ENCODE results near the gene FBRS. TPM values are rescaled to one million over a fixed set of nuclear protein-coding genes. Genes with fewer than 3 reads are reported as not detected.

Gene FBRS
- total and polyA plus RNA-seq, 2 of the 13 experiments (the other 11 are each of a cell fraction or from before 2014, with no cell fraction given), result 13.7 to 16.2 TPM

- TF ChIP-seq, protein P1, sequence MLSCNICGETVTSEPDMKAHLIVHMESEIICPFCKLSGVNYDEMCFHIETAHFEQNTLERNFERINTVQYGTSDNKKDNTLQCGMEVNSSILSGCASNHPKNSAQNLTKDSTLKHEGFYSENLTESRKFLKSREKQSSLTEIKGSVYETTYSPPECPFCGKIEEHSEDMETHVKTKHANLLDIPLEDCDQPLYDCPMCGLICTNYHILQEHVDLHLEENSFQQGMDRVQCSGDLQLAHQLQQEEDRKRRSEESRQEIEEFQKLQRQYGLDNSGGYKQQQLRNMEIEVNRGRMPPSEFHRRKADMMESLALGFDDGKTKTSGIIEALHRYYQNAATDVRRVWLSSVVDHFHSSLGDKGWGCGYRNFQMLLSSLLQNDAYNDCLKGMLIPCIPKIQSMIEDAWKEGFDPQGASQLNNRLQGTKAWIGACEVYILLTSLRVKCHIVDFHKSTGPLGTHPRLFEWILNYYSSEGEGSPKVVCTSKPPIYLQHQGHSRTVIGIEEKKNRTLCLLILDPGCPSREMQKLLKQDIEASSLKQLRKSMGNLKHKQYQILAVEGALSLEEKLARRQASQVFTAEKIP (CRISPR knock-in tag; IDR thresholded peaks at IDR 0.05; ENCODE audit: borderline replicate concordance), result no peak
- TF ChIP-seq ZNF670 (CRISPR knock-in tag; IDR thresholded peaks at IDR 0.05; ENCODE audit: borderline replicate concordance), result peak; percentile 97
- TF ChIP-seq PHB2 (IDR thresholded peaks at IDR 0.05; ENCODE audit: partially characterized antibody), result no peak
- TF ChIP-seq GABPB1 (CRISPR knock-in tag; IDR thresholded peaks at IDR 0.05), result peak; percentile 91
- peak; percentile 95; the same call in 1 of the 2 replicates for TF ChIP-seq FOXO4 (CRISPR knock-in tag; conservative IDR thresholded peaks at IDR 0.05)
- no peak for TF ChIP-seq SRSF9 (IDR thresholded peaks at IDR 0.05; ENCODE audit: borderline replicate concordance, insufficient read depth, low read depth, low read length, poor library complexity, severe bottlenecking)
- peak; percentile 96 for TF ChIP-seq ZNF781 (CRISPR knock-in tag; IDR thresholded peaks at IDR 0.05; ENCODE audit: borderline replicate concordance, not compliant biosample characterization)
- peak; percentile 94 for TF ChIP-seq NAIF1 (CRISPR knock-in tag; IDR thresholded peaks at IDR 0.05; ENCODE audit: borderline replicate concordance)
- no peak for TF ChIP-seq PLSCR1 (CRISPR knock-in tag; IDR thresholded peaks at IDR 0.05; ENCODE audit: borderline replicate concordance)
- TF ChIP-seq ZNF264 (CRISPR knock-in tag; IDR thresholded peaks at IDR 0.05), result peak; percentile 73
- peak; percentile 55 for TF ChIP-seq SOX5 (CRISPR knock-in tag; IDR thresholded peaks at IDR 0.05; ENCODE audit: borderline replicate concordance)
- no peak for TF ChIP-seq HOXA7 (CRISPR knock-in tag; IDR thresholded peaks at IDR 0.05)
- peak; percentile 48 for TF ChIP-seq GABPA (IDR thresholded peaks at IDR 0.05; ENCODE audit: low read depth, low read length)
- TF ChIP-seq GABPA (CRISPR knock-in tag; IDR thresholded peaks at IDR 0.05; ENCODE audit: low read depth), result peak; percentile 85
- peak; percentile 25; the same call in 1 of the 2 replicates for TF ChIP-seq ZNF329 (CRISPR knock-in tag; IDR thresholded peaks at IDR 0.05; ENCODE audit: low read depth)
- TF ChIP-seq ZNF709 (CRISPR knock-in tag; IDR thresholded peaks at IDR 0.05), result peak; percentile 86; the same call in 1 of the 2 replicates
- no peak for TF ChIP-seq TAF15 (IDR thresholded peaks at IDR 0.05; ENCODE audit: low read depth, low read length, poor library complexity, severe bottlenecking)
- peak; percentile 68 for TF ChIP-seq FOXP4 (CRISPR knock-in tag; IDR thresholded peaks at IDR 0.05)
- TF ChIP-seq, protein P2, sequence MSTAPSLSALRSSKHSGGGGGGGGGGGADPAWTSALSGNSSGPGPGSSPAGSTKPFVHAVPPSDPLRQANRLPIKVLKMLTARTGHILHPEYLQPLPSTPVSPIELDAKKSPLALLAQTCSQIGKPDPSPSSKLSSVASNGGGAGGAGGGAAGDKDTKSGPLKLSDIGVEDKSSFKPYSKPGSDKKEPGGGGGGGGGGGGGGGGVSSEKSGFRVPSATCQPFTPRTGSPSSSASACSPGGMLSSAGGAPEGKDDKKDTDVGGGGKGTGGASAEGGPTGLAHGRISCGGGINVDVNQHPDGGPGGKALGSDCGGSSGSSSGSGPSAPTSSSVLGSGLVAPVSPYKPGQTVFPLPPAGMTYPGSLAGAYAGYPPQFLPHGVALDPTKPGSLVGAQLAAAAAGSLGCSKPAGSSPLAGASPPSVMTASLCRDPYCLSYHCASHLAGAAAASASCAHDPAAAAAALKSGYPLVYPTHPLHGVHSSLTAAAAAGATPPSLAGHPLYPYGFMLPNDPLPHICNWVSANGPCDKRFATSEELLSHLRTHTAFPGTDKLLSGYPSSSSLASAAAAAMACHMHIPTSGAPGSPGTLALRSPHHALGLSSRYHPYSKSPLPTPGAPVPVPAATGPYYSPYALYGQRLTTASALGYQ (CRISPR knock-in tag; IDR thresholded peaks at IDR 0.05), result peak; percentile 72; the same call in 1 of the 2 replicates
- no peak for TF ChIP-seq XBP1 (CRISPR knock-in tag; IDR thresholded peaks at IDR 0.05)
These were observed 48.0 kb upstream of the FBRS start, which contains the start of gene ZNF689 (continued) for GRCh38 chr16:30609926-30610839.
